ENCODE data around the gene ANTXR2.

DNA sequence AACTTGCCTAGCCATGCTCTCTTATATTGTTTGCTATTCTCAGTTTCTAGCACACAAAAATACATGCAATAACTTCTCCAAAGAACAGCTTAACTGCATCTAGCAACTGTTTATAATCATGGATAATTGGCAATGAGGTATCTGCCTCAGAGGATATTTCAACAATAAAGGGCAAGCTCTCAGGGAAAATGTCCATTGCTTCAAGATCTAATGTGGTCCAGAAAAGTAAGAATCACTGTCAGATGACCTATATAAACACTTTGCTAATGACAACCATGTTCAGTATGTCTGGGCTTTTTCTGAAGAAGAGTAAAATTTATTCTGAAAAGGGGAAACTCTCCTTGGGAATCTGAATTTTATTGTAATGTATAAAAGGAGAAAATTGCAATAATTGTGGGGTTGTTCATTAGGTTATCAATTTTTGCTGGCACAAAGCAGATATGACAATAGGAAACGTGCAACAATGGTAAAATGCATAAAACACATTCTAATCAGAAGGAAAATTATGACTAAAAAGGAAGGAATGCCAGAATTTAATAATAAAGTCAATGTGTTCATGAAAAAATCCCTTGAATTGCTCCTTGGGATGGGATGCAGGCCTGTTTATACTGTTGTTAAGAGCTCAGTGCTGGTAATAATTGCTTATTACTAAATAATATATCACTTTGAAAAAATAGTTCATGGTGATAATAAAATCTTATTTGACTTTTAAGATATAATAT is 90.3 kb downstream of the ANTXR2 start:
- TF ChIP-seq CTCF (IDR thresholded peaks at IDR 0.05) = no peak
- TF ChIP-seq EZH2 (IDR thresholded peaks at IDR 0.05) = no peak
- no peak for TF ChIP-seq EZH2phosphoT487 (IDR thresholded peaks at IDR 0.05)

All from neural progenitor cell (in vitro differentiated cells).